Dermis blood vessel endothelial cell (primary cell): ENCODE measurements around the gene PTTG1IP. TPM values are rescaled to one million over a fixed set of nuclear protein-coding genes. Genes with fewer than 3 reads are reported as not detected.
"Not testable (repeated sequence)": the region's sequence is repeated elsewhere in the genome, so short reads cannot be mapped to it uniquely, and the experiment has no call there.

Experiments
- DNase-seq: peaks from one replicate; pipeline ENCODE4 v3.0.0; 2010
- total RNA-seq: library from RNA; depleted of rRNA; stranded (reverse); fragments of >200 nt; gene quantifications from 2 replicates; pipeline ENCODE4 v1.2.3, GENCODE V29; 2014

Gene PTTG1IP
- total RNA-seq, 1 donor from 2014 or later: 528 TPM

DNA sequence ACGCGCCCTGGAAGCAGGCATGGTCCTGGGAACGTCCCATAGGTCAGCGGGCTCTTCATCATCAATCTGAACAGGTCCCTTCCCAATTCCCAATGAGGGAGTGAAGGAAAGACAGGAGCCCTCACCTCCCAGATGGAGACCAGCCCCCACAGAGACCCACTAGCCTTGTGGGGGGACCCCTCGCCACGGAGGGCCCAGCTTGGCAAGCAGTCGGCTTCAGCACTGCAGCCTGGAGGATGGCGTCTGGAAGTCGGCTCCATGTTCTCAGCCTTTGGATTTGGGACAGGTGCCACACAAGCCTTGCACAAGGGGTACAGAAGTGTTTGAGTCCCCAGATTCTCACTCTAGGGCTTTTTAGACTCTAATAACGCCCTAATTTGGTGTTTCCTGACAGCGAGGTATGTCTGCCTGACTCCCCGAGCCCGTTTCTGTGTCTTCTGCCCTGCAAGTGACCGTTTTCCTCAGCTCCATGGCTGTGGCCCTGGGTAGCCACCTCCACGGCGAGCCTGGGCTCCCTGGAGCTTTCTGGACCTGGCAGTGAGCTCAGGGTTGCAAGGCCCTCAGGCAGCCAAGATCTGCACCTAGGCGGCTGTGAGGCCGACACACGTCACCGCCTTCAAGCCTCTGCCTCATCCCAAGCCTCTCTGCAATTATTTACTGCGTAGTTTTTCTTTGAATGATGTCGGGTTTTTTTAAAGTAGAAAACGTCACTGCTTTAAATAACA, 30.6 kb downstream of the PTTG1IP start:
- no peak for DNase-seq

DNA sequence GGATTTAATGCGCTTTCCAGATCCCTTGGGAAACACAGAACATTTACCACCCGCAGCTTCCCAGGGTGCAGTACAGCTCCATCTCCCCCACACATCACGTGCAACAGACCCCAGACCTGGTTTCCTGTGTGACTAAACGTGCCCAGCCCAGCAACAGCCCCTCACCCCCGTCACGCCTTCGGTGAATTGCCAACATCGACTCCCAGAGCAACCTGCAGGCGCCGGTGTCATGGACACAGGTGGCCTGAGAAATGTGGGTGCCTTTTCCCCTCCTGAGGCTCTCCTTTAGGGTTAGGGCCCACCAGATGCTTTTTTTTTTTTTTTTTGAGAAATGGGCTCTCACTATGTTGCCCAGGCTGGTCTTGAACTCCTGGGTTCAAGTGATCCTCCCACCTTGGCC, 31.4 kb downstream of the PTTG1IP start:
- DNase-seq: no peak

DNA sequence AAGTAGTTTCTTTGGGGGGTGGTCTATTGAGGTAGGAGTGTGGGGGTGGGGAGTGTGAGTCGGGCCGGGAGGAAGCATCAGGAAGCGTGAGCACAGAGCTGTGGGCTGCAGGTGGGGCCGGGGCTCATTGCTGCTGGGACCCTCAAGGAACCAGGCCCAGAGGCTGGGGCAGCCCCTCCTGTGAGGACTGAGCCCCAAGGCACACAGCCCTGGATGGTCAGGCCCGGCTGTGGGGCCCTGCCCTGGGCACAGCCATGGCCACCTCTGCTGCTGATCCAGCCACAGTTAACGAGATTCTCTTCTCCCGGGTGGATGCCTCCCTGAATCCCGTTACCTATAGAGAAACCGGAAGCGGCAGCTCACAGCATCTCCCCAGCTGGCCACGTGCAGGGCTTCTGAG, 32.7 kb downstream of the PTTG1IP start:
- DNase-seq: no peak

DNA sequence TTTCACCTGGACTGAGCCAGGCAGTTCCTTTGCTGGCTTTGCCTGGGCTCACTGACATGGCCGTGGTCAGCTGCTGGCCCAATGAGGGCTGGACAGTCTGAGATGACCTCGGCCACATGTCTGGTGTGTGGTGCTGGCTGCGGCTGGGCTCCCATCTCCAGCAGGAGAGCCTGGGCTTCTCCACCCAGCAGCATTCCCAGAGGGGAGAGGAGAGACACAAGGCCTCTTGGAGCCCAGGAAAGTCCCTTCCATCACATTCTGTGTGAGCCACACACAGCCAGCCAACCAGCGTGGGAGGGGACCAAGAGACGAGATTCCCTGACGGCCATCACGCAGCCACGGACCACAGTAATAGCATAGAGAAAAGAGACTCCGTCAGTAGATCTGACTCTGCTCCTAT, 34.5 kb downstream of the PTTG1IP start:
- no peak for DNase-seq

DNA sequence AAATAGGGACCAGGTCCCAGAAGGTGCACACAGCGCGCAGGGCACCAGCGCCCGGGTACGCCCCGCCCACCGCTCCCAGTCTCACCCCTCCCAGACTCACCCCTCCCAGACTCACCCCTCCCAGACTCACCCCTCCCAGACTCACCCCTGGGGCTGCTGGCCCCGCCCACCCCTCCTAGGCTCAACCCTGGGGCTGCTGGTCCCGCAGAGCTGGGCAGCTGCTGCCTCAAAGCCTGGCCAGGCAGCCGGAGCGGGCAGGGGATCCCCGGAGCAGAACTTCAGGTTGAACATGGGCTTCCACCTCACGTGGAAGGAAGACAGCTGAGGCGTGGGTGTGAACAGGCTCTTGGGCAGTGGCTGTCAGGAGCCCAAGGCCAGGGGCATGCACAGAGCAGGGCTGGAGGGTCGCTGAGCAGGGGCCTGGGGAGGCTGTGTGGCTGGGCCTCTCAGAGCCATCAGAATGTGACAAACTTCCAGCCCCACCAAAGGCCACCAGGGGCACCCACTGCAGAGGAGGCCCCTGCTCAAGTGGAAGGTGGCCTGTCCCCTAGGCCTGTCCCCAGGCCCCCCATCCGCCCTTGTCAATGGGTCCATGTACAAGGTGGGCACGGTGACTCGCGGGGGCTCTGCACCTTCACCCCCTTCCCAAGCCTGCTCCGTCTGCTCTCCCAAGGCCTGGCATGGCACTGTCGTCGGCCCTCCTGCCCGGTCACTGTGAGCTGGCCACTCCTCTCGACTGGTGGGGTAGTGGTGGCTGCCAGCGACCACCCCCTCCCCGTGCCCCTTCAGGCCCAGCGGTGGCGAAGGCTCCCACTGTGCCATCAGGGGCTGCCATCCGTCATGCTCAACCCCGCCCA, 35.2 kb downstream of the PTTG1IP start:
- no peak for DNase-seq

DNA sequence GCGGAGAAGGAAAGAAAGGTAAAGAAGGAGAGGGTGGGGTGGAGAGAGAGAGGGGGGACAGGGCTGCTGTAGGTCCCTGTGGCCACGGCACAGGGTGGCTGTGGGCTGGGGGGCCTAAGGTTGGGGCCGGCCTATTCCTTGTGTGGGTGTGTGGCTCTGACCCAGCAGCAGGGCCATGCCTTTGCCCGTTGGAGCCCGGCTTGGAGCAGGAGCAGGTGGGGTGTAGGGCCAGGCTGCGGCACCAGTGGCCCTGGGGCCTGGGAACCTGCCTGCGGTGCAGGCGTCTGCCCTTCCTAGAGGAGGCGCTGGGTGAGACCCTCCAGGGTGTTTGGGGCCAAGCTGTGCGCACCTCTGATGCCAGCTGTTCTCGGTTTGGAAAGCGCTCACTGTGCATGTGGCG, 36.0 kb downstream of the PTTG1IP start:
- no peak for DNase-seq

DNA sequence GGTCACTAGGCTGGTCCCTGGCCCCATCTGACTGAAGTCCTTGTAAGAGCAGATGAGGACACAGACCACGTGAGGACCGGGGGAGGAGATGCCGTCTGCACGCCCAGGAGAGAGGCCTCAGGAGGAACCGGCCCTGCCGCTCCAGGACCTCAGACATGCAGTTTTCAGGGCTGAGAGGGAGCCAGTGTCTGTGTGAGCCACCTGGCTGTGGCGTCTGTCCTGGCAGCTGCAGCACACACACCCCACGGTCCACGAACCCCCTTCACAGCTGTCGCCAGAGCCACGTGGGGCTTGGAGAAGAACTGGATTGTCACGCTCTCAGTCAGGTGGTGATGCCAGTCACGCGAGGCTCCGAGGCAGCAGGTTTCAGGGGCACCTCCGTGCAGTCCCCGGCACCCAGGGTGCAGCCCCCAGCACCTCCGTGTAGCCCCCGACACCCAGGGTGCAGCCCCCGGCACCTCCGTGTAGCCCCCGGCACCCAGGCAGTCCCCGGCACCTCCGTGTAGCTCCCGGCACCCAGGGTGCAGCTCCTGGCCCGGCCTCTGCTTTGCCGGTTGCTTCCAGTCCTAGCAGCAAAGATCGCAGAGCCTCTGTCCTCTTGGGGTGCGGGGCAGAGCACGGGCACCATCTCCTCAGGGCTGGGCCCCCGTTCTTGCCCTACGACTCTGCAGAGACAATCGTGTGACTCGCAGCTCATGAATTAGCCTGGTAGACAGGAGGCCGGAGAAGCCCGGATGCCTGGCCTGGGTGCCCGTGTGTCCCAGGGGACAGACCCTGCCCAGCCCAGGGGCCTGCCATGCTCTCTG, 36.6 kb downstream of the PTTG1IP start:
- no peak for DNase-seq

DNA sequence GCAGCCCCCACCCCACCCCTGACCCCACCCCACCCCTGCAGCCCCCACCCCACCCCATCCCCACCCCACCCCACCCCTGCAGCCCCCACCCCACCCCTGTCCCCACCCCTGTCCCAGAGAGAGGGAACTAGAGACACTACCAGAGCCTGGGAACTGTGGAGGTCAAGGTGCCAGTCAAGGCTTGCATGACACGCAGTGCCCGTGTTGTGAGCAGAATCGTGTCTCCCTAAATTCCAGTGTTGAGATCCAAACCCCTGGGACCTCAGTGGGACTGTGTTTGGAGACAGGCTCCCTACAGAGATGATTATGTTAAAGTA, 37.2 kb downstream of the PTTG1IP start:
- no peak for DNase-seq

DNA sequence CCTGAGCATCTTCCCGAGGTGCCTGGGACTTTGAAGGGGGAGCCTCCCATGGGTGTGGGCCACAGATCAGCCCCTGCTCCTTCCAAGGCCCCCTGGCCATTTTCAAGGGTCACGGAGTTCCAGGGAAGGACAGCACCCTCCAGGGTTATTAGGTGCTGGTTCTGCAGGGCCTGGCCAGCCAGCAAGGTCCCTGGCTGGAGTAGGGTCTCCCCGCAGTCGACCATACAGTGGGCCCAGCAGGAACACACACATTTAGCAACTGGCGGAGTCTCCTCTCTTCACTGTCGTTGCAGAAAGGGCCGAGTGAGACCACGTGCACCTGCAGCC, 37.9 kb downstream of the PTTG1IP start:
- DNase-seq: no peak

DNA sequence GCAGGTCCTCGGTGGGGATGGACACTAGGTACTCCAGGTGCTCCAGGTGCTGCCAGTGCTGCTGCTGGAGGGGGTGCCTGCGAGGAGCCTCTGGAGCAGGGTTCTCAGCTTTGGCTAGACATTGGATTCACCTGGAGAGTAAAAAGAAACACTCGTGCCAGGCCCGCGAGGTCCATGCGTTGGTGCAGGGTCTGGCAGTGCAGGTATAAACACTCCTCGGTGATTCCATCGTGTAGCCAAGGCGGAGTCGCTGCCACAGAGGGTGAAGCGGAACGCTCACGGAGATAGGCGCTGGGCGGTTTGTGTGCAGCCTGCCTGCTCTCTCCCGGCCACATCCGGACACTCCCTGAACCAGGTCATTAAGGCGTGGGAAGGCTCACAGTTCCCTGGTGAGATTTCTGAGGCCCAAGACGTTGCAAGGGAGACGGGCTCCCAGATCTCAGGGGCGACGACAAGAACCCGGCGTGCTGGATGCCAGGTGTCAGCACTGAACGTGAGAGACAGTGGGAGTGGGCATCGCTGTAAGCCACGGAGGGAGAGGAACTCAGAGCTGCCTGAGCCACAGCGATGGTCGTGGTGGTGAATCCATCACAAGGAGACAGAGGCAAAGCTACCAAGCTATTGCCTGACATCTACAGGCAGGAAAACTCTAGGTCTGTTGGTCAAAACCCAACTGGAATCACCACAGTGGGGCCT, 38.4 kb downstream of the PTTG1IP start:
- DNase-seq: no peak

DNA sequence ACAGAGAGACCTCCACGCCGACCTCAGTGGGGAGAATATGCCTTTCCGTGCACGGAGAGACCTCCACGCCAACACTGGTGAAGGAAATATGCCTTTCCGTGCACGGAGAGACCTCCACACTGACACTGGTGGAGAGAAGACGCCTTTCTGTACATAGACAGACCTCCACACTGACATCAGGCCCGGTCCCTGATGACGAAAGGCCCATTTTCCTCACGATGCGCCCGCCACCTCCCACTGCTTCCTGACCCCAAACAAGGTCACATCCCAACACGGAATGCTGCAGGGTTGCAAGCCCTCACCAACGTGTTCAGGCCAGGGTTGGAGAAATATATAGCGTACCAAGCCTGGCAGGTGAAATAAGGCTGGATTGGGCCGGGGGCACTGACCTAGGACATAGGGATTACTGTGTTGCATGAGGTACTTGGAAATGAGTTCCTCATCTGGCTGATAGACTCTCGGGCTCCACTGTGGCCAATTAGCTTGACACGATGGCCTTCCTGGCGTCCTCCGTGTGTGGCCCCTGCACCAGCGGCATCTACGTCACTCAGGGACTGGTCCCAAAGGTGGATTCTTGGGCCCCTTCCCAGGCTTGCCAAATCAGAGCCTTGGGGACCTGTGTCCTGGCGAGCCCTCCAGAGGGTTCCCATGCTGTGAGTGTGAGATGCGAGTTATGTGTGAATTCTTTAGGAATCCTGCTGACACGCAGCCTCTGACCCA, 39.1 kb downstream of the PTTG1IP start:
- no peak for DNase-seq

DNA sequence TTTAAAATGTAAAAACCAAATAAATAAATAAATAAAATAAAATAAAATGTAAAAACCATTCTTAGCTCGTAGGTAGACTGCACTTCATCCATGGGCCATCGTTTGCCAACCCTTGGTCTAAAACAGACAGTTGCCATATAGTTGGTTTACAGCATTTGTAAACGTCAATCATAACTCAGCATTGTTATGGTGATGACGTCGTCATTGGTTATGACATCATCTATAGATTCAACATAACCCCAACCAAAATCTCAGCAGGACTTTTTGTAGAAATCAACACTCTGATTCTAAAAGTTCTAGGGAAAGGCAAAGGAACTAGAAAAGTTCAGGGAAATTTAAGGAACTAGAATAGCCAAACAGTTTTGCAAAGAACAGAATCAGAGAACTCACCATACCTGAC, 39.8 kb downstream of the PTTG1IP start:
- no peak for DNase-seq

DNA sequence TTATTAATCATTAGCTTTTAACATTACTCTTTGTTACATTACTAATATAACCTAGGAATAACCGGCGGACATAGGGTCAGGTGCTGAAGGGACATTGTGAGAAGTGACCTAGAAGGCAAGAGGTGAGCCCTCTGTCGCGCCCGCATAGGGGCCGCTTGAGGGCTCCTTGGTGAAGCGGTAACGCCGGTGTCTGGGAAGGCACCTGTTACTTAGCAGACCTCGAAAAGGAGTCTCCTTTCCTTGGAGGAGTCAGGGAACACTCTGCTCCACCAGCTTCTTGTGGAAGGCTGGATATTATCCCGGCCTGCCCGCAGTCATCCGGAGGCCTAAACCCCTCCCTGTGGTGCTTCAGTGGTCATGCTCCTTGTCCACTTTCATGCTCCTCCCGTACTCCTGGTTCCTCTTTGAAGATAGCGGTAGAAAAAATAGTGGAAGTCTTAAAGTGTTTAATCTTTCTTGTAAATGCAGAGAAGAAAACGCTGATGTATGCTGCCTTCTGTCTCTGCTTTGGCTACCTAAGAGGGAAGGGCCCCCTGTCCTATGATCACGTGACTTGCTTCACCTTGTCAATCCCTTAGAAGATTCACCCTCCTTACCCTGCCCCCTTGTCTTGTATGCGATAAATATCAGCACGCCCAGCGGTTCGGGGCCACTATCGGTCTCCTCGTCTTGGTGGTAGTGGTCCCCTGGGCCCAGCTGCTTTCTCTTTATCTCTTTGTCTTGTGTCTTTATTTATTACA, 40.8 kb downstream of the PTTG1IP start:
- not testable (repeated sequence) for DNase-seq

DNA sequence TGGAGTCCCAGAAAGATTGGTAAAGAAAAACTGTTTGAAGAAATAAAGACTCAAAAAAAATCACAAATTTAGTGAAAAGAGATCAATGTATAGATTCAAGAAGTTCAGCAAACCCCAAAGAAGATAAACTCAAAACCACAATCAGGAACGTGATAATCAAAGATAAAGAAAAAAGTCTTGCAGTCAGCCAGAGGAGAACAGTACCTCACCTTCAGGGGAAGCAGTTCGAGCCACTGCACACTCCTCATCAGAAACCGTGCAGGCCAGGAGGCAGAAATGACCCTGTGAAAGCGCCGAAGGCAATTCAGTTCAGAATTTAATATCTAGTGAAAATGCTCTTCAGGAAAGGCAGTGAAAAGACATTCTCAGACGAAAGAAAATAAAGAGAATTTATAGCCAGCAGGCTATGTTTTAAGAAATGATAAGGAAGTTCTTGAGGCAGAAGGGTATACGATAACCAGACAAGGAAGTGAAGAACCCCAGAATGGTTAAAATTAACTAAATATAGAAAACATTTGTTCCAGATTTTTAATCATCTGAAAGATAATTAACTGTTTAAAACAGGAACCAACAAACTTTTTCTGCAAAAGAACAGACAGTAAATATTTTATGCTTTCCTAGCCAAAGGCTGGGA, 42.1 kb downstream of the PTTG1IP start:
- no peak for DNase-seq

DNA sequence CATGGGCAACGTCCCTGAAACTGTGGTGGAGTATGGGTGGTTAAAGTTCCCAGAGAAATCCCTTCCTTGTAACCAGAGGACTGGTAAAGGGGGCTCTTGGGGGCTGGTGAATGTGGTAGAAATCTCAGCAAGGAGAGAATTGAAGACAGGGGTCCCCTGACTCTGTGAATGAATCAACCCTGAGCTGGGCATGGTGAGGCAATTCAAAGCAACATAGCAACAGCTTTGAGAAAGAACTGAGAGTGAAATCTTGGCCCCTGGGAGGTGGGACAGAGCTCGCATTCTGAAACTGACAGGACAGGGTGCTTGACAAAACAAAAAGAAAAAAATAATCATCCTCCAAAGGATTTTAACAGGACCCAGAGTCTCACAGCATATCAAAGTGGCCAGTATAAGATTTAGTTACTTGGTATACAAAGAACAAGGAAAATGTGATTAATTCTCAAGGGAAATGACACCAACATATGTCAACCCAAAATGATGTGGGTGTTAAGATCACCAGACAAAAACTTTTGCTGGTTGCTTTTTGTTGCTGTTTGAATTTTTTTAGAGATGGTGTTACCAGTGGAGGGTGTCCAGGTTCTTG, 43.9 kb downstream of the PTTG1IP start:
- DNase-seq: no peak

DNA sequence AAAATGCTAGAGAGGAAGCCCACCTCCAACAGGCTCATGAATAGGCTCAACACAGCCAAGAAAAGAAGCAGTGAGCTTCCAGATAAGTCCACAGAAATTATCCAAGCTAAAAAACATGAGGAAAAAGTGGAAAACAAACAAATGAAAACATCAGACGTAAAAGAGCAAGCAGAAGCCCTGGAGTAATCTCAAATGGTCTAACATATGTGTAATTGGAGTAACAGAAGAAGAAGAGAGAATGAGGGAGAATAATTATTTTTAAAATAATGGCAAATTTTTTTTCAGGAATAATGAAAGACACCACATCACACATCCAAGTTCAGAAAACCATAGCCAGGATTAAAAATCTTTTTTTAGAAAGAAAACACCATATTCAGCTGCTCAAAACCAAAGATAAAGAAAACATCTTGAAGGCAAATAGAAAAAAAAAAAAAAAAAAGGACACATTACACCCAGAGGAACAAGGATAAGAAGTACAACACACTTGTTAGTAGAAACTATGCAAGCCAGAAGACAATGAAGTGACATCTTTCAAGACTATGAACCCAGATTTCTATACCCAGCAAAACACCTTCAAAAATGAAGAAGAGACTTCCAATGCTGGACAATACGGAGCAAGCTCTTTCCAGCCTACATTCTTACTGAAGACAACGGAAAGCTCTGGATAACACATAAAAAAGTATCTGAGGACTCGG, 45.0 kb downstream of the PTTG1IP start:
- no peak for DNase-seq

DNA sequence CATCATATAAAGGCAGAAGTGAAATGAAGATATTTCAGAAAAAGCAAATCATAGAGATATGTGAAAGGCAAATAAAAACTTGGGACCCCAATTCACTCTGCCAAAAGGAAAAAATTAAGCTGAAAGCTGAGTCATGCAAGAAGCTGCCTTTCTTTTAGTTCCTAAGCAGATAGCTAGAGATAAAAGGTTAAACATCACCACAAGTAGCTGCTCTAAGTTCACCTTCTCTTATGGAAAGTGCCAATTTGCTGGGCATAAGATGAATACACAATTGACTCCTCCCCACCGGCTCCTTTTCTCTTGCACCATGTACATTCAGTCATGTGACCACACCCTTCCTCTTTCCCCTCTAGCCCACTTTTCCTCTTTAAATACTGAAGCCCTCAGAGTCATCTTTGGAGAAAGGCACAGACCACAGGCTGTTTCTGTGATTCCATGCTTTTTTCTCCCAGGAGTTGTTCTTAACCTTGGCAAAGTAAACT, 50.3 kb downstream of the PTTG1IP start:
- no peak for DNase-seq

DNA sequence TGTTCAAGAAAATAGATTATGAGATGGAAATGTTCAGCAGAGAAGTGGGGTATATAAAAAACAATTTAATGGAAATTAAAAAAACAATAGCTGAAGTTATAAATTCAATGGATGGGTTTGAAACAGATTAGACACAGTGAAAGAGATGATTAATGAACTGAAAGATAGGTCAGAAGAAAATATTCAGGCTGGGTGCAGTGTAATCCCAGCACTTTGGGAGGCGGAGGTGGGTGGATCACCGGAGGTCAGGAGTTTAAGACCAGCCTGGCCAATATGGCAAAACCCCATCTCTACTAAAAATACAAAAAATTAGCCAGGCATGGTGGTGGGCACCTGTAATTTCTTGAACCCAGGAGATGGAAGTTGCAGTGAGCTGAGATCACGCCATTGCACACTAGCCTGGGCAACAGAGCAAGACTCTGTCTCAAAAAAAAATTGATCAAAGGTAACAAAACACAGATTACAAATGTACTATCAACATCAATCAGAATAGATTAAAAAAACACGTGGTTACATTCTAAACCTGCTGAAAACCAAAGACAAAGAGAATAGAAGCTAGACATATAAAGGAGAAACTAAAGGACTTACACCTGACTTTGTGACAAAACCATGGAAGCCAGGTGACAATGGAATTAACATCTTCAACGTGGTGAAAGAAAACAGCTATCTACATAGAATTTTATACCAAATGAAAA, 50.9 kb downstream of the PTTG1IP start:
- no peak for DNase-seq

DNA sequence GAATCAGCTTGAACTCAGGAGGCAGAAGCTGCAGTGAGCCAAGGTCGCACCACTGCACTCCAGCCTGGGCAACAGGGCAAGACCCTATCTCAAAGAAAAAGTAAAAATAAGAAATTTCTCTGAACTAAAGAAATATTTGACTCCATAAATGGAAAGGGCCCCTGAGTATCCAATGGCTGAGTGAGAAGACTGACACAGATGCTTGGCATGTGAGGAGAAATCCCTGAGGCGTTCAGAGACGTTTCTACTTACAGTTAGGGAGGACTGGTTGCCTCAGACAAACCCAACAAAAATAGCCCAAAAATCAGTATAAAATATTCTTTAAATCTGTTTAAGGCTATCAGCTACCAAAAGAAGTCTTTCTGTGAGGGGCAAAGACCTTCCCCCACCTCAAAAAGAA, 52.6 kb downstream of the PTTG1IP start:
- no peak for DNase-seq
